ENCODE measurements around the gene RNF44.

DNA sequence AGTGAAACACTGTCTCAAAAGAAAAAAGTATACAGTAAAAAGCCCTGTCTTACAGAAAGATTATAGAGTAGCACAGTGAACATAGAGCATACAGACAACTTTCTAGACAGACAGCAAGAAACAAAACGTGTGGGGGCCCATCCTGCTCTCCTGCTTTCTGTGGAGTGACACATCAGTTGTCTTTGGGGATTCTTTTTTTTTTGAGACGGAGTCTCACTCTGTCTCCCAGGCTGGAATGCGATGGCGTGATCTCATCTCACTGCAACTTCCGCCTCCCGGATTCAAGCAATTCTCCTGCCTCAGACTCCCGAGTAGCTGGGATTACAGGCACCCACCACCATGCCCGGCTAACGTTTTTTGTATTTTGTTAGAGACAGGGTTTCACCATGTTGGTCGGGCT lies 26.8 kb upstream of the RNF44 start:
- TF ChIP-seq, protein P1, sequence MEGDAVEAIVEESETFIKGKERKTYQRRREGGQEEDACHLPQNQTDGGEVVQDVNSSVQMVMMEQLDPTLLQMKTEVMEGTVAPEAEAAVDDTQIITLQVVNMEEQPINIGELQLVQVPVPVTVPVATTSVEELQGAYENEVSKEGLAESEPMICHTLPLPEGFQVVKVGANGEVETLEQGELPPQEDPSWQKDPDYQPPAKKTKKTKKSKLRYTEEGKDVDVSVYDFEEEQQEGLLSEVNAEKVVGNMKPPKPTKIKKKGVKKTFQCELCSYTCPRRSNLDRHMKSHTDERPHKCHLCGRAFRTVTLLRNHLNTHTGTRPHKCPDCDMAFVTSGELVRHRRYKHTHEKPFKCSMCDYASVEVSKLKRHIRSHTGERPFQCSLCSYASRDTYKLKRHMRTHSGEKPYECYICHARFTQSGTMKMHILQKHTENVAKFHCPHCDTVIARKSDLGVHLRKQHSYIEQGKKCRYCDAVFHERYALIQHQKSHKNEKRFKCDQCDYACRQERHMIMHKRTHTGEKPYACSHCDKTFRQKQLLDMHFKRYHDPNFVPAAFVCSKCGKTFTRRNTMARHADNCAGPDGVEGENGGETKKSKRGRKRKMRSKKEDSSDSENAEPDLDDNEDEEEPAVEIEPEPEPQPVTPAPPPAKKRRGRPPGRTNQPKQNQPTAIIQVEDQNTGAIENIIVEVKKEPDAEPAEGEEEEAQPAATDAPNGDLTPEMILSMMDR (IDR thresholded peaks at IDR 0.05; ENCODE audit: extremely low read depth in 1 of 2, insufficient read depth in 1 of 2, low read depth in 1 of 2, low read length in 2 of 2), result no peak
- no peak for TF ChIP-seq EZH2 (IDR thresholded peaks at IDR 0.05; ENCODE audit: borderline replicate concordance, low read depth, low read length, severe bottlenecking)
- TF ChIP-seq MYC (IDR thresholded peaks at IDR 0.05; ENCODE audit: low read depth, low read length), result no peak
- TF ChIP-seq, protein P2, sequence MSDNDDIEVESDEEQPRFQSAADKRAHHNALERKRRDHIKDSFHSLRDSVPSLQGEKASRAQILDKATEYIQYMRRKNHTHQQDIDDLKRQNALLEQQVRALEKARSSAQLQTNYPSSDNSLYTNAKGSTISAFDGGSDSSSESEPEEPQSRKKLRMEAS (IDR thresholded peaks at IDR 0.05; ENCODE audit: insufficient read depth, insufficient read length), result no peak
